HepG2 (cell line): ENCODE data around the gene BEGAIN.

ENCODE experiments used
- AKNA ChIP-seq: sonication (generic); formaldehyde crosslinking; IDR thresholded peaks from 2 replicates; pipeline ENCODE4 v1.4.0; 2020; ENCODE audit warnings: missing genetic modification reagents, borderline replicate concordance
- CC2D1A ChIP-seq: sonication (generic); formaldehyde crosslinking; IDR thresholded peaks from 2 replicates; pipeline ENCODE4 v1.8.1; 2023; ENCODE audit warnings: mild to moderate bottlenecking, missing genetic modification reagents
- CTCF ChIP-seq: sonication (generic); formaldehyde crosslinking; IDR thresholded peaks from 2 replicates; pipeline ENCODE4 v1.5.0; 2020; ENCODE audit warnings: mild to moderate bottlenecking, missing genetic modification reagents, moderate library complexity
- EZH2 ChIP-seq: conservative IDR thresholded peaks from 2 replicates; pipeline ENCODE4 v1.6.1; 2012; ENCODE audit warnings: mild to moderate bottlenecking, low read depth, low read length, moderate library complexity
- HMG20A ChIP-seq: IDR thresholded peaks from 2 replicates; pipeline ENCODE4 v1.6.1; 2016; ENCODE audit warnings: borderline replicate concordance
- HOXA9 ChIP-seq: sonication (generic); formaldehyde crosslinking; IDR thresholded peaks from 2 replicates; pipeline ENCODE4 v1.8.1; 2022; ENCODE audit warnings: missing genetic modification reagents, mild to moderate bottlenecking, moderate library complexity, borderline replicate concordance
- NCOA5 ChIP-seq: sonication (generic); formaldehyde crosslinking; IDR thresholded peaks from 2 replicates; pipeline ENCODE4 v1.4.0; 2020; ENCODE audit warnings: missing genetic modification reagents
- ZNF558 ChIP-seq: sonication (generic); formaldehyde crosslinking; IDR thresholded peaks from 2 replicates; pipeline ENCODE4 v1.9.0; 2022; ENCODE audit warnings: mild to moderate bottlenecking, missing genetic modification reagents, borderline replicate concordance

- TF ChIP-seq CC2D1A (CRISPR knock-in tag) (no peak), AKNA (no peak), HOXA9 (CRISPR knock-in tag) (no peak), EZH2 (no peak), CTCF (CRISPR knock-in tag) (no peak), ZNF558 (CRISPR knock-in tag) (no peak), NCOA5 (no peak), HMG20A (CRISPR knock-in tag) (no peak)
Measured at GRCh38 chr14:100581228-100582145, 5.7 kb downstream of the BEGAIN start.
